HepG2 (cell line): ENCODE data around the gene ABHD13. TPM values are rescaled to one million over a fixed set of nuclear protein-coding genes. Genes with fewer than 3 reads are reported as not detected.

Experiments used
- ATAC-seq: fragments of 200-7000 bp; cut with Tn5 transposase; 3 replicates; pipeline ENCODE4 v1.9.1; 2020; ENCODE audit warnings: mild to moderate bottlenecking, moderate library complexity
- BruUV-seq: library from RNA; stranded (reverse); fragments of 400-500 nt; replicated peaks from 2 replicates; lab custom pipeline; 2021; lab: Mats Ljungman, UMichigan
- CTCF ChIA-PET: fragments of 300-600 bp; formaldehyde crosslinking; extraction: SDS; loops from one replicate; lab custom pipeline; 2021; ENCODE audit warnings: low total read pairs, inconsistent platforms, low intra/inter-chr PET ratio; lab: Yijun Ruan, JAX
- POLR2A ChIA-PET: fragments of 350-600 bp; sonication (Branson Sonifier 250); formaldehyde crosslinking; loops from one replicate; lab custom pipeline; 2020; ENCODE audit warnings: antibody characterized with exemption, inconsistent platforms; lab: Yijun Ruan, JAX
- DNase-seq: peaks from one replicate; pipeline ENCODE4 v3.0.0-alpha.2; 2015; ENCODE audit warnings: low spot score
- FAIRE-seq: peaks from 3 replicates; lab custom pipeline; 2011; peaks lifted over from hg19 to GRCh38; lab: Jason Lieb, UNC
- H2AFZ ChIP-seq: one replicate; pipeline ENCODE4 v1.6.1; 2011; ENCODE audit warnings: low read length, inconsistent platforms
- H3K27ac ChIP-seq: fragments of 300-600 bp; 3 replicates; pipeline ENCODE4 v1.8.0; 2011; ENCODE audit warnings: mixed run types, mild to moderate bottlenecking, mixed read lengths, low read length, inconsistent platforms; ENCODE audit not compliant: insufficient read depth; ENCODE audit errors: extremely low read length
- H3K27me3 ChIP-seq, 2 experiments: fragments of 200-600 bp in 1 of 2; 2 replicates in 1 of 2; 3 replicates in 1 of 2; pipeline versions ENCODE4 v1.6.0 to v1.8.0; 2011; ENCODE audit warnings: low read length in 2 of 2, mild to moderate bottlenecking in 2 of 2, moderate library complexity in 2 of 2, inconsistent platforms in 1 of 2; ENCODE audit not compliant: insufficient read depth in 2 of 2, control insufficient read depth in 1 of 2
- H3K36me3 ChIP-seq, 2 experiments: fragments of 200-600 bp in 1 of 2; replicated peaks in 1 of 2; 2 replicates in 1 of 2; 3 replicates in 1 of 2; pipeline versions ENCODE4 v1.5.1 to v1.8.0; 2011; ENCODE audit warnings: low read length in 2 of 2, inconsistent platforms in 1 of 2; ENCODE audit not compliant: insufficient read depth in 2 of 2, control insufficient read depth in 1 of 2
- H3K4me1 ChIP-seq: 2 replicates; pipeline ENCODE4 v1.5.1; 2012; ENCODE audit warnings: low read length, inconsistent platforms; ENCODE audit not compliant: insufficient read depth
- H3K4me2 ChIP-seq: 2 replicates; pipeline ENCODE4 v1.6.0; 2011; ENCODE audit warnings: low read depth, low read length, inconsistent platforms
- H3K4me3 ChIP-seq, 3 experiments: fragments of 200-600 bp in 1 of 3; sonication (generic), shearing (Covaris generic) in 1 of 3; replicated peaks in 1 of 3; 2 replicates each; pipeline ENCODE4 v1.5.1; 2011 to 2016; ENCODE audit warnings: low read length in 3 of 3, inconsistent platforms in 2 of 3, low read depth in 2 of 3, mild to moderate bottlenecking in 2 of 3, control low read depth in 1 of 3, mixed read lengths in 1 of 3; ENCODE audit not compliant: insufficient read depth in 1 of 3
- H3K79me2 ChIP-seq: one replicate; pipeline ENCODE4 v1.6.1; 2011; ENCODE audit warnings: low read length, inconsistent platforms; ENCODE audit not compliant: insufficient read depth
- H3K9ac ChIP-seq: 2 replicates; pipeline ENCODE4 v1.6.0; 2011; ENCODE audit warnings: mild to moderate bottlenecking, low read depth, low read length, inconsistent platforms; ENCODE audit not compliant: insufficient read depth
- H3K9me3 ChIP-seq: 2 replicates; pipeline ENCODE4 v1.5.1; 2012; ENCODE audit warnings: mild to moderate bottlenecking, low read length
- H4K20me1 ChIP-seq: 2 replicates; pipeline ENCODE4 v1.6.0; 2011; ENCODE audit warnings: inconsistent platforms, mild to moderate bottlenecking, low read length, moderate library complexity; ENCODE audit not compliant: insufficient read depth
- ARNT ChIP-seq: fragments of 450-650 bp; IDR thresholded peaks from 2 replicates; pipeline ENCODE4 v1.6.1; 2017
- CEBPZ ChIP-seq: IDR thresholded peaks from 2 replicates; pipeline ENCODE4 v1.6.1; 2012; ENCODE audit warnings: low read length, improper control_type of control experiment
- IKZF5 ChIP-seq: IDR thresholded peaks from 2 replicates; pipeline ENCODE4 v1.6.1; 2018; ENCODE audit warnings: missing genetic modification reagents, mild to moderate bottlenecking, missing compliant biosample characterization
- PHF20 ChIP-seq: sonication (generic); formaldehyde crosslinking; IDR thresholded peaks from 2 replicates; pipeline ENCODE4 v1.5.0; 2020; ENCODE audit warnings: mild to moderate bottlenecking, missing genetic modification reagents
- RFXANK ChIP-seq: IDR thresholded peaks from 2 replicates; pipeline ENCODE4 v1.6.1; 2016
- ZNF251 ChIP-seq: sonication (generic); formaldehyde crosslinking; IDR thresholded peaks from 2 replicates; pipeline ENCODE4 v1.9.0; 2021; ENCODE audit warnings: mild to moderate bottlenecking, missing genetic modification reagents
- in situ Hi-C: cut with HindIII; loops from 2 replicates; pipeline ENCODE4 v1.10.0; 2017; ENCODE audit warnings: low pct_unique_long_range_greater_than_20kb; ENCODE audit not compliant: extremely low pct_ligation_motif_present
- intact Hi-C: fragments of 100-400 bp; cut with micrococcal nuclease; formaldehyde crosslinking; loops from one replicate; pipeline ENCODE4 v1.10.0; 2022; ENCODE audit not compliant: unreplicated experiment
- polyA plus RNA-seq, 8 experiments: library from polyadenylated mRNA; depleted of rRNA in 3 of 8; stranded (reverse) in 7 of 8; unstranded in 1 of 8; fragments of >200 nt; fragmentation: Illumina TruSeq in 4 of 8; extraction: Trizol in 4 of 8; gene quantifications; 2 replicates each; pipeline versions ENCODE4 v1.2.1 to v1.2.3, GENCODE V29; 2011 to 2016; ENCODE audit warnings: low read depth in 4 of 8, missing spikeins in 1 of 8, mixed read lengths in 1 of 8; ENCODE audit not compliant: insufficient read depth in 1 of 8
- total RNA-seq, 5 experiments: library from RNA; depleted of rRNA; stranded (reverse); fragments of >200 nt; fragmentation: Illumina TruSeq; extraction: Trizol; gene quantifications; 2 replicates each; pipeline ENCODE4 v1.2.3, GENCODE V29; 2016; ENCODE audit warnings: low read depth in 1 of 5

The ABHD13 gene
- total and polyA plus RNA-seq, 2 of the 13 experiments (the other 11 are each of a cell fraction or from before 2014, with no cell fraction given) = 4.3 to 6.2 TPM

- H3K27ac ChIP-seq = no peak overlapping the region
- H2AFZ ChIP-seq = no peak overlapping the region
- ChIA-PET CTCF (no interaction called here), POLR2A (no interaction called here)
- ATAC-seq (no peak), FAIRE-seq (no peak), DNase-seq (no peak)
- no peaks in the 10 kb centered on the region; a peak in 1 of 5 replicates for H3K27me3 ChIP-seq
- no TSS peak for BruUV-seq
- no peaks in the 10 kb centered on the region for H3K36me3 ChIP-seq
- intact Hi-C loops (no loop called here), in situ Hi-C loops (no loop called here)
- H3K79me2 ChIP-seq = no peaks in the 10 kb centered on the region
- no peaks in the 10 kb centered on the region for H4K20me1 ChIP-seq
- peaks cover 11% of the 10 kb centered on the region; the same call in 1 of the 2 replicates for H3K4me1 ChIP-seq
- H3K4me2 ChIP-seq = no peak overlapping the region
- H3K9ac ChIP-seq = no peak overlapping the region
- TF ChIP-seq IKZF5 (CRISPR knock-in tag) = no peak
- no peak for TF ChIP-seq RFXANK (CRISPR knock-in tag)
- no peak for TF ChIP-seq PHF20
- no peak for TF ChIP-seq ZNF251 (CRISPR knock-in tag)
- TF ChIP-seq ARNT = no peak
- TF ChIP-seq CEBPZ = no peak
- H3K9me3 ChIP-seq = no peaks in the 10 kb centered on the region
- H3K4me3 ChIP-seq = no peak overlapping the region
These were observed 56.5 kb downstream of the ABHD13 start for GRCh38 chr13:108274718-108275117.
